ENCODE data around the gene R3HDM2.

DNA sequence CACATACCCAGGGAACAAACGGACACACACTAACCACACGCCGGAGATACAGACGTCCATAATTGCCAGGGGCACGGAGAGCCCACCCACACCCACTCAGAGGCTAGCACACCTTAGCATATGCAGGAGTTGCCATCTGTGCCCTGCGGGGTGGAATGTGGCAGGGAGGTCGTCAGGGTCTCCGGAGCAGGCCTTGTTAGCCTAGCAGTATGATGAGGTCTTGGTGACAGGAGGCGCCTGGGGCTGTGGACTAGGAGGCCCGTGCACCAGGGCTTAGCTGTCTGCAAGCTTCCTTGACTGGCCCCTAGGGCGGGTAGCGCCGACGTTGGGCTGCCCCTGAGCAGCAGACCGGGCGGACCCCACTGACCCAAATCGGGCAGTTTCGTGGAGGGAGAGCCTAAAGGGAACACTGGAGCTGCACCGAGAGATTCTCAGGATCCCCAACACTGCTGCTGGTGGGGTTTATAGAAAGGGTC, 189.9 kb downstream of the R3HDM2 start:
- TF ChIP-seq EZH2 (IDR thresholded peaks at IDR 0.05; ENCODE audit: low read length, missing control alignments): peak; percentile 54
- TF ChIP-seq, protein P1, sequence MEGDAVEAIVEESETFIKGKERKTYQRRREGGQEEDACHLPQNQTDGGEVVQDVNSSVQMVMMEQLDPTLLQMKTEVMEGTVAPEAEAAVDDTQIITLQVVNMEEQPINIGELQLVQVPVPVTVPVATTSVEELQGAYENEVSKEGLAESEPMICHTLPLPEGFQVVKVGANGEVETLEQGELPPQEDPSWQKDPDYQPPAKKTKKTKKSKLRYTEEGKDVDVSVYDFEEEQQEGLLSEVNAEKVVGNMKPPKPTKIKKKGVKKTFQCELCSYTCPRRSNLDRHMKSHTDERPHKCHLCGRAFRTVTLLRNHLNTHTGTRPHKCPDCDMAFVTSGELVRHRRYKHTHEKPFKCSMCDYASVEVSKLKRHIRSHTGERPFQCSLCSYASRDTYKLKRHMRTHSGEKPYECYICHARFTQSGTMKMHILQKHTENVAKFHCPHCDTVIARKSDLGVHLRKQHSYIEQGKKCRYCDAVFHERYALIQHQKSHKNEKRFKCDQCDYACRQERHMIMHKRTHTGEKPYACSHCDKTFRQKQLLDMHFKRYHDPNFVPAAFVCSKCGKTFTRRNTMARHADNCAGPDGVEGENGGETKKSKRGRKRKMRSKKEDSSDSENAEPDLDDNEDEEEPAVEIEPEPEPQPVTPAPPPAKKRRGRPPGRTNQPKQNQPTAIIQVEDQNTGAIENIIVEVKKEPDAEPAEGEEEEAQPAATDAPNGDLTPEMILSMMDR (conservative IDR thresholded peaks at IDR 0.05 in 1 of 2, IDR thresholded peaks at IDR 0.05 in 1 of 2; ENCODE audit: low read depth in 1 of 2, low read length in 2 of 2): peak in 1 of 2 donors; percentile 10

All from fibroblast of lung (primary cell).